GM18505 (cell line): ENCODE results near the gene S100A12.

ENCODE experiments used
- ATAC-seq: cut with Tn5 transposase; IDR thresholded peaks from one replicate; pipeline ENCODE4 v1.9.1; 2021; ENCODE audit not compliant: unreplicated experiment
- POLR2A ChIP-seq: IDR thresholded peaks from 4 replicates; pipeline ENCODE4 v1.6.1; 2011; ENCODE audit warnings: borderline replicate concordance; ENCODE audit not compliant: insufficient read depth, insufficient read length; ENCODE audit errors: extremely low read depth

S100A12 gene

DNA sequence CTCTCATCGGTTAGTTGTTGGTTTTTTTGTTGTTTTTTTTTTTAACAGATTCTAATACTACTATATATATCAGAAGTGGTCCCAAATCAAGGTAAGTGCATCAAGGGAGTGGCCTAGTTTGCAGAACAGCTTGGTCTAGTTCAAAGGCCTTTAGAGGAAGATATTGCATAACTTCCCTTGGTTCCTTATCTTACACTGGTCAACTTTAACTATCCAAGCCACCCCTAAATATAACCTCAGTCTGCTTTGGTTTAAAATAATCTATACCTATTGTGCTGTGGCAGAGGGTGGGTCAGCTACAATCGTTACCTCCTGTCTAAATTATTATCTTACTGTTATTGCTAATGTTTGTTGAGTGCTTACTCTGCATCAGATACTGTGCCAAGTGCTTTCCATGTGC lies 6.9 kb downstream of the S100A12 start:
- no peak for TF ChIP-seq POLR2A
- no peak for ATAC-seq

- no peak for TF ChIP-seq POLR2A
- no peak for ATAC-seq
Measured at GRCh38 chr1:153367090-153367489, 8.3 kb downstream of the S100A12 start.

DNA sequence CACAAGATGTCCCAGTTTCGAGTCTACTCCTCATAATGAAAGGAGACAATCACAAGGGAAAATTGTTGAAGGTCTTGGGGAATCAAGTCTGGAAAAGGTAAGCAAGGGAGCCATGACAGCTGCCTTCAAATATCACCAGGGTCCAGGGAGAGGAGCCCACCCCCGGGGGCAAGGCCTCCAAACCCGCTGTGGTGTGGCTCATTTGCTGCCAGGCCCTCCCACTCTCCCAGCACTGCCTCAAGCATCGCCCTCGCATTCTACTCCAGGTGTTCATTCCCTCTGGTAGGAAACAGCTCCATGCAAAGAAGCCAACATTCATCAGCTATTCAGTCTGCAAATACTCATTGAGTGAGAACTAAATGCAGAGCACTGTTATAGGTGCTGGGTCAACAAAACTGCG lies 9.2 kb downstream of the S100A12 start:
- TF ChIP-seq POLR2A = no peak
- no peak for ATAC-seq

DNA sequence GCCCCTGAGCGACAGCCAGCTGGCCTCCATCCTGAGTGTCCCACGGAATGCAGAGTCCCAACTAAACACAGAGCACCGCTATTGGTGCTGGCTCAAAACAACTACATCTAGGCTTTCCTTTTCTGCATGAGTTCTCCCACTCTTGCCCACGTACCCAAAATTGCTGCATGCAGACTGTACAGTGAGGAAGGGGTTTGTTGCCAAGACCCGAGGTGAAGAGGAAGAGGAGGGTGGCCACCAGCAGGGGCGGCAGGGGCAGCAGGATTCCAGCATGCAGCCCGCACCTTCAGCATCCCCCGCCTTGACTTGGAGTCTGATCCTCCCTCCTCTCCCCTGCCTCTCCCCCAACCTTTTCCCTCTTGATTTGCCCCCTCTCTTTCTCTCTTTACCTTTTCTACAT lies 9.7 kb downstream of the S100A12 start:
- ATAC-seq = no peak

DNA sequence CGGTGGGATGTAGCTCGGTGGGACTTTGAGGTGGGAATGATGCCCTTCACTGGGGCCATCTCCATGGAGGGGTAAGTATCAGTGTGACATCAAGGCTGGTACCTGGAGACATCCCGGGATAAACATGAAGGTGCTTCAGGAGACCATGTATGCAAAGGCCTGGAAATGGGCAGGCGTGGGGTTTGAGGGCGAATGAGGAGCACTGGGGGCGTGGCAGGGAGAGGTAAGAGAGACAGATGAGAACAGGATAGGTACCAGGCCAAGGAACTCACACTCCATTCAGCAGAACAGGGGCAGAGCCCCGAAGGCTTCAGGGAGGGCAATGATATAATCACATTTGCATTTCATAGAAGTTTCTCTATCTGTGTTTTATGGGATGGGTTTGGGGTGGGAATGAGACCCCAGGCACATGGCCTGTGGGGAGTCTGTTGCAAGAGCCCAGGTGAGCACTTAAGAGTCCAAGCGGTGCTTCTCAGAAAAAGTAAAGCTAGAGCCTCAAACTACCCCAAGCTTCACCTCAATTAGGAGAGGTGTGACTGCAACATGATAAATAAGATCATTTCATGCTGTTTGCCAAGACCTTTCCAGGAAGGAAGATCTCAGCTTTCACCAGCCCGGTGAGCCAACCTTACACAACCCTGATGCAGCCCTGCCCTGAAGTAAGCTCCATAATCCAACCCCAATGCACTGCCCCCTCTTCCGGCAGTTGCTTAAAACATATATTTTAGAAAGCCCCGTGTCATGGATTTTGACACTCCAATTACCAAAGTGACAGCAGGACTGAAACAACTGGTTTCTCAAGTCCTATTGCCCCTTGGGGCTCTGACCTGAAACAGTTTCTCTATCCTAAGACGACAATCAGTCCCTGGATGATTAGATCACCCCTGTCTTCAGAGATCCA lies 10.4 kb downstream of the S100A12 start:
- TF ChIP-seq POLR2A = no peak
- ATAC-seq = no peak

More for the DNA sequence above, 9.7 kb downstream of the S100A12 start:
- no peak for TF ChIP-seq POLR2A

DNA sequence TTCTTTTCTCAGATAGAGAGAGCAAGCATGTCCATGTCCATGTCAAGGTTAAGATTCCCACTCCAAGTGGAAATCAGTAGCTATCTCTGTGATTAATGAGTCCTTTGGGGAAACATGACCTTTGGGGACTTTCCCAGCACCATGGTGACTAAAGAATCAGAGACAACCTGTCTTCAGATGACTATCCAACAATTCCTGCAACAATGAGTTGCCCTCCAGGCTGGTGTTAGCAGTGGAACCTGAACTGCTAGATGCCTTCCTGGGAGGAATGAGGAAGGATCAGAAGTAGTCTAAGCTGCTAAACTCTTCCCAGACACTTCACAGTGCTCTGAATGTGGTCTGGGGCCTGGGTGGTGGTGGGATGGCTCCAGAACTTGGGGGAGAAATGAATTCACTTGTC lies 11.3 kb downstream of the S100A12 start:
- TF ChIP-seq POLR2A = no peak
- no peak for ATAC-seq

DNA sequence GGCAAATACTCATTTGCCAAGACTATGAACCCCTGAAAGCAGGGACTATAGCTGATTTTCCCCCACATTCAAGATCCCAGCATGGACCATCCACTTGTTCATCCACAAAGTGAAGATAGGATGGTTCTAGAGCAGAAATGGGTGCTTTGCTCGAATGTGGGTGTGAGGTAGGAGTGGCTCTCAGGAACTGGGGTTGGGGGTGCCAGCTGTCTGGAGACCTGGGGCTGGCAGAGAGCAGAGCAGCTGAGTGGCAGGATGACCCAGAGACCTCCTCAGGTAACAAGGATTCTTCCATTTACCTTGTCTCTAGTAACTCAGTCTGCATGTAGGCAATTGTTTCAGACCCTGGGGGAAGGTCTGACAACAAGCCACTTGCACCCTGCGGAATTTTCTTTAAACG lies 11.8 kb downstream of the S100A12 start:
- no peak for ATAC-seq
- no peak for TF ChIP-seq POLR2A

GRCh38 chr1:153362187-153362775 lies 13.1 kb downstream of the S100A12 start:
- ATAC-seq = no peak
- no peak for TF ChIP-seq POLR2A

GRCh38 chr1:153361480-153362109 lies 13.8 kb downstream of the S100A12 start:
- TF ChIP-seq POLR2A = no peak
- no peak for ATAC-seq

GRCh38 chr1:153360592-153361479 lies 14.6 kb downstream of the S100A12 start:
- no peak for ATAC-seq
- TF ChIP-seq POLR2A = no peak

DNA sequence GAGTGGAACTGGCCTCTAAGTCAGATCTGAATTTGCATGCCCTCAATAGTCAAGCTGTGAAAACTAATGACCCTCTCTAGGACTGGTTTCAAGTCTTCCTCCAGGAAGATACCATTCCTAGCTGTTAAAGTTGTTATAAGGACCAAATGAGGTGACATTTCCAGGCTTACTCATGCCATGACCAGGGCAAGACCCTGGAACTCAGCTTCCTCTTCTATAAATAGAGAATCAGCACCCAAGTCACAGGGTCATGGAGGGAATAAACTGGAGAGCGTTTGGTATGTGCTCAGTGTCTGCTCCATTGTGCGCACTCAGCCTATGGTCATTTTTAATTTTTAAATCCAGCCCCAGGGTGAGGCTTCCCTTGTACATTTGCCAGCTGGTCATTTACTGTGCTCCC lies 15.2 kb downstream of the S100A12 start:
- TF ChIP-seq POLR2A = no peak
- ATAC-seq = no peak

- TF ChIP-seq POLR2A = no peak
- no peak for ATAC-seq
Measured at GRCh38 chr1:153359241-153359640, 16.2 kb downstream of the S100A12 start.

DNA sequence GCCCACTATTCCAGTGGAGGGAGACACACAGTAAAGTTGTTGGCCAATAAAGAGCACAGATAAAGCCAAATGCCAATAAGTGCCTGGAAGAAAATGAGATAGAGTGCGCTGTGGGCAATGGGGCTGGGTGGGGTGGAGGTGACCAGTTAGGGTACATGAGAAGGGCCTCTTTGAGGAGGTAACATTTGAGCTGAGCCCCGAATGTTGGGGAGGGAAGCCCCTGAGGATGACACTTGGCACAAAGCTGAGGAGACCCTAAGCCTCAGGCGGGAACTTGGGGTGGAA lies 16.8 kb downstream of the S100A12 start:
- TF ChIP-seq POLR2A = no peak
- no peak for ATAC-seq
